B cell (primary cell): ENCODE measurements around the gene MISFA. TPM values are rescaled to one million over a fixed set of nuclear protein-coding genes. Genes with fewer than 3 reads are reported as not detected.

Source experiments
- ATAC-seq: fragments of 200-7000 bp; cut with Tn5 transposase; one replicate; pipeline ENCODE4 v1.10.0; 2021; ENCODE audit warnings: low read depth, mild to moderate bottlenecking, moderate number of reproducible peaks, moderate library complexity
- CTCF ChIA-PET: fragments of 350-600 bp; sonication (Branson Sonifier 250); formaldehyde crosslinking; loops from one replicate; lab custom pipeline; 2021; ENCODE audit warnings: antibody characterized with exemption, inconsistent platforms; lab: Charles Lee
- POLR2A ChIA-PET: fragments of 350-600 bp; sonication (Branson Sonifier 250); formaldehyde crosslinking; loops from one replicate; lab custom pipeline; 2021; ENCODE audit warnings: antibody characterized with exemption; lab: Charles Lee
- DNase-seq: peaks from one replicate; pipeline ENCODE4 v3.0.0; 2013
- H2AFZ ChIP-seq: 2 replicates; pipeline ENCODE4 v1.6.1; 2012; ENCODE audit warnings: mild to moderate bottlenecking, low read depth, low read length; ENCODE audit not compliant: insufficient read depth, poor library complexity, severe bottlenecking
- H3K27ac ChIP-seq, 2 donors: 1 replicate in 1 of 2; 2 replicates in 1 of 2; pipeline ENCODE4 v1.5.1; 2012 to 2013; ENCODE audit warnings: low read length in 2 of 2, mild to moderate bottlenecking in 2 of 2, moderate library complexity in 1 of 2
- H3K27me3 ChIP-seq, 4 experiments: fragments of 200-600 bp in 1 of 4; sonication (generic) in 1 of 4; replicated peaks in 1 of 4; 1 replicate in 2 of 4; 2 replicates in 2 of 4; pipeline versions ENCODE4 v1.6.1 to v1.7.0; 2013 to 2016; ENCODE audit warnings: low read length in 3 of 4, mild to moderate bottlenecking in 2 of 4, mixed read lengths in 1 of 4, moderate library complexity in 1 of 4; ENCODE audit not compliant: insufficient read depth in 4 of 4, control insufficient read depth in 3 of 4; ENCODE audit errors: control extremely low read depth in 1 of 4
- H3K36me3 ChIP-seq, 2 experiments: replicated peaks in 1 of 2; 1 replicate in 1 of 2; 2 replicates in 1 of 2; pipeline versions ENCODE4 v1.6.1 to v1.7.1; 2013; ENCODE audit warnings: low read length in 1 of 2; ENCODE audit not compliant: insufficient read depth in 2 of 2, control insufficient read depth in 1 of 2; ENCODE audit errors: control extremely low read depth in 1 of 2, extremely low read depth in 1 of 2
- H3K4me1 ChIP-seq, 2 donors: fragments of 200-600 bp in 1 of 2; sonication (generic) in 1 of 2; 1 replicate in 1 of 2; 2 replicates in 1 of 2; pipeline versions ENCODE4 v1.5.1 to v1.6.1; 2013 to 2017; ENCODE audit warnings: low read length in 2 of 2; ENCODE audit not compliant: control insufficient read depth in 2 of 2, insufficient read depth in 2 of 2
- H3K4me2 ChIP-seq: replicated peaks from 2 replicates; pipeline ENCODE3; 2012; ENCODE audit warnings: mild to moderate bottlenecking, low read depth, low read length; ENCODE audit not compliant: poor library complexity, severe bottlenecking
- H3K4me3 ChIP-seq, 5 experiments: fragments of 200-600 bp in 1 of 5; sonication (generic) in 1 of 5; 1 replicate in 3 of 5; 2 replicates in 2 of 5; pipeline versions ENCODE4 v1.5.1 to v1.7.0; 2011 to 2016; ENCODE audit warnings: low read length in 4 of 5, mild to moderate bottlenecking in 4 of 5, low read depth in 2 of 5, control low read depth in 1 of 5, moderate library complexity in 1 of 5; ENCODE audit not compliant: insufficient read depth in 1 of 5; ENCODE audit errors: control extremely low read depth in 1 of 5, extremely low read depth in 1 of 5
- H3K79me2 ChIP-seq: fragments of 200-600 bp; sonication (generic); one replicate; pipeline ENCODE4 v1.6.0; 2016; ENCODE audit warnings: low read length; ENCODE audit not compliant: control insufficient read depth, insufficient read depth
- H3K9ac ChIP-seq: fragments of 200-600 bp; sonication (generic); 2 replicates; pipeline ENCODE4 v1.6.1; 2017; ENCODE audit warnings: mild to moderate bottlenecking, low read length, moderate library complexity
- H3K9me3 ChIP-seq, 3 donors: one replicate each; pipeline versions ENCODE4 v1.6.1 to v1.7.1; 2013; ENCODE audit warnings: low read length in 2 of 3; ENCODE audit not compliant: control insufficient read depth in 2 of 3, insufficient read depth in 1 of 3; ENCODE audit errors: control extremely low read depth in 1 of 3
- H4K20me1 ChIP-seq: 2 replicates; pipeline ENCODE4 v1.6.0; 2012; ENCODE audit warnings: mild to moderate bottlenecking, low read length; ENCODE audit not compliant: insufficient read depth, control insufficient read depth, poor library complexity, severe bottlenecking
- H3K27ac Mint-ChIP-seq: one replicate; pipeline ENCODE4 v1.8.0; 2021; ENCODE audit warnings: mixed read lengths
- H3K27me3 Mint-ChIP-seq: one replicate; pipeline ENCODE4 v1.8.0; 2021; ENCODE audit warnings: mixed read lengths
- H3K4me1 Mint-ChIP-seq: one replicate; pipeline ENCODE4 v1.8.0; 2021; ENCODE audit warnings: mixed read lengths
- H3K4me3 Mint-ChIP-seq: one replicate; pipeline ENCODE4 v1.8.0; 2021; ENCODE audit warnings: mixed read lengths
- H3K9me3 Mint-ChIP-seq: one replicate; pipeline ENCODE4 v1.8.0; 2022; ENCODE audit warnings: mixed read lengths; ENCODE audit not compliant: insufficient read depth
- EZH2 ChIP-seq: IDR thresholded peaks from 2 replicates; pipeline ENCODE4 v1.6.1; 2012; ENCODE audit warnings: borderline replicate concordance, low read depth, mild to moderate bottlenecking, moderate library complexity, low read length; ENCODE audit not compliant: insufficient read depth, poor library complexity, severe bottlenecking
- WGBS: methylation state at CpG from one replicate; pipeline ENCODE4 v1.1.5; 2013; ENCODE audit warnings: missing lambda C conversion rate; ENCODE audit not compliant: insufficient coverage; 5-methylcytosine and 5-hydroxymethylcytosine counted together
- intact Hi-C: fragments of 100-400 bp; cut with micrococcal nuclease; formaldehyde crosslinking; loops from one replicate; pipeline ENCODE4 v1.10.0; 2022
- polyA plus RNA-seq: library from polyadenylated mRNA; depleted of rRNA; stranded (reverse); fragments of >200 nt; gene quantifications from 2 replicates; pipeline ENCODE4 v1.2.3, GENCODE V29; 2012
- total RNA-seq, 2 donors: library from RNA; stranded (reverse); fragments of 120-200 nt in 1 of 2; gene quantifications; 1 replicate in 1 of 2; 2 replicates in 1 of 2; pipeline versions ENCODE4 v1.2.3 to v1.2.4, GENCODE V29; 2013 to 2022
- TF ChIP-seq, protein P1 (sequence below): fragments of 200-600 bp; IDR thresholded peaks from one replicate; pipeline ENCODE4 v1.8.0; 2022; ENCODE audit warnings: antibody characterized with exemption, mild to moderate bottlenecking

The MISFA gene
- total and polyA plus RNA-seq, 2 donors (not counting 1 experiment from before 2014, with no cell fraction given), result 1.2 TPM; not detected in 1

DNA sequence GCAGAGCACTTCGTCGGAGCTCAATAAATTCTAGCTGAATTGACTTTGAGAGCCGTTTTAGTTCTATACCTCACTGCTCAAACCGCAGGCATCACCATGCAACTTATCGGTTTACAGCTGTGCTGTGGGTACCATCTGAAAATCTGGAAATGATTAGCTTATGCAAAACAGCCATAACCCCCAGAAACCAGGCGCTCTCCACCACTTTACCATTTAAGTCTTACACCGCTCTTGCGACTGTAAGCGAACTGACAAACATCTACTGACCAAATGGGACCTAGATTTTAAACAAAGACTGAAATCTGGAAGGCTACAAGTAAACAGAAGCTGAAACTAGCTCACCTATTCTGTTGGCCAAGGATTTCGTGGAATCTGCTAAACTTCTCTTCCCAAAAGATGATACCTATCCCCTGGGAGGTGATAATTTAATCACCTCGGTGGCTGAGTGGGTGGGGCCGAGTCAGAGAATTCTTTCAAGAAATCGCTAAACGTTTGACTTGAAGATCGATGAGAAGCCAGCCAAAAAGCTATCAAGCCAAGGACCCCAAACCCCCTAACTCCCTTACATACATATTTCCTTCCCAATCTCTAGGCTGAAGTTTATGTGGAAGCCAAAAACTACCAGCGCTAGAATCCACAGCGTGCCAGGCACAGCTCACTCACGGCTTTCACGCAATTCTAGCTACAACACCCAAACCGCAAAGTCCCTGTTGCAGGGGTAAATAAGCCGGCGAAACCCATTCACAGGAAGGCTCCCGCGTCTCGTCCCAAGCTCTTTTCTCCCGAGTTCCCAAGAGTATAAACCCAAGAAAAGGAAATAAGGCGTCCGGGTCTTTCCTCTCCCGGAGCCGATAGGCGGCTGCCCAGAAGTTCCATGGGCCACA lies 33.9 kb downstream of the MISFA start:
- Histone ChIP-seq H3K9ac (peak overlapping the region; percentile 83), H4K20me1 (peaks cover 24% of the 10 kb centered on the region), H3K4me3 (peak overlapping the region; percentile 64 to 95 (median 91)), H3K9me3 (no peaks in the 10 kb centered on the region), H3K27me3 (no peaks in the 10 kb centered on the region), H3K27ac (peak overlapping the region; percentile 75 to 97), H3K36me3 (no peaks in the 10 kb centered on the region), H2AFZ (peak overlapping the region; percentile 95), H3K4me1 (peaks cover 14 to 16% of the 10 kb centered on the region in 2 donors), H3K79me2 (peaks cover 63% of the 10 kb centered on the region), H3K4me2 (peak overlapping the region; percentile 97)
- intact Hi-C loops, result loop anchor here (1.0 to 5.0 kb wide), 8 partner anchors 45 to 1729 kb away; partner anchors contain the start of genes GTF2H1, HPS5, HTATIP2 and RPS13
- Mint-ChIP-seq H3K27ac (peak overlapping the region; percentile 98), H3K9me3 (no peaks in the 10 kb centered on the region), H3K4me3 (peak overlapping the region; percentile 99), H3K4me1 (peaks cover 28% of the 10 kb centered on the region), H3K27me3 (peaks cover 8% of the 10 kb centered on the region)
- peak; percentile 29 for DNase-seq
- no peak for TF ChIP-seq EZH2
- TF ChIP-seq, protein P1, sequence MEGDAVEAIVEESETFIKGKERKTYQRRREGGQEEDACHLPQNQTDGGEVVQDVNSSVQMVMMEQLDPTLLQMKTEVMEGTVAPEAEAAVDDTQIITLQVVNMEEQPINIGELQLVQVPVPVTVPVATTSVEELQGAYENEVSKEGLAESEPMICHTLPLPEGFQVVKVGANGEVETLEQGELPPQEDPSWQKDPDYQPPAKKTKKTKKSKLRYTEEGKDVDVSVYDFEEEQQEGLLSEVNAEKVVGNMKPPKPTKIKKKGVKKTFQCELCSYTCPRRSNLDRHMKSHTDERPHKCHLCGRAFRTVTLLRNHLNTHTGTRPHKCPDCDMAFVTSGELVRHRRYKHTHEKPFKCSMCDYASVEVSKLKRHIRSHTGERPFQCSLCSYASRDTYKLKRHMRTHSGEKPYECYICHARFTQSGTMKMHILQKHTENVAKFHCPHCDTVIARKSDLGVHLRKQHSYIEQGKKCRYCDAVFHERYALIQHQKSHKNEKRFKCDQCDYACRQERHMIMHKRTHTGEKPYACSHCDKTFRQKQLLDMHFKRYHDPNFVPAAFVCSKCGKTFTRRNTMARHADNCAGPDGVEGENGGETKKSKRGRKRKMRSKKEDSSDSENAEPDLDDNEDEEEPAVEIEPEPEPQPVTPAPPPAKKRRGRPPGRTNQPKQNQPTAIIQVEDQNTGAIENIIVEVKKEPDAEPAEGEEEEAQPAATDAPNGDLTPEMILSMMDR, result no peak
- WGBS, result 9% methylated on average over 28 of the region's 31 CpGs
- ChIA-PET POLR2A (interaction anchor here (0.6 to 2.0 kb wide), 4 partner anchors 45 to 1144 kb away, joined by 3 to 5 read pairs (median 4); partner anchors contain the start of gene UEVLD), CTCF (interaction anchor here (1.2 to 2.6 kb wide), 7 partner anchors 13 to 518 kb away, joined by 3 to 11 read pairs (median 4); partner anchors contain the start of gene TSG101)
- no peak for ATAC-seq
